HEK293T (cell line): ENCODE measurements around the gene BTBD7.
A peak's percentile ranks its signal among the peaks of the same experiment; 100 is the strongest.

Experiments
- CTCF ChIA-PET: fragments of 350-600 bp; formaldehyde crosslinking; extraction: SDS; loops from one replicate; lab custom pipeline; 2021; ENCODE audit warnings: antibody characterized with exemption, inconsistent platforms; lab: Yijun Ruan, JAX
- POLR2A ChIA-PET: fragments of 350-600 bp; formaldehyde crosslinking; extraction: SDS; loops from one replicate; lab custom pipeline; 2020; ENCODE audit warnings: antibody characterized with exemption, inconsistent platforms; lab: Yijun Ruan, JAX
- DNase-seq: peaks from one replicate; pipeline ENCODE4 v3.0.0; 2012; ENCODE audit warnings: mixed read lengths; ENCODE audit errors: extremely low spot score
- ARNT ChIP-seq: fragments of 450-650 bp; IDR thresholded peaks from 2 replicates; pipeline ENCODE4 v1.6.1; 2017; ENCODE audit warnings: mild to moderate bottlenecking
- BHLHE40 ChIP-seq: fragments of 450-650 bp; IDR thresholded peaks from 2 replicates; pipeline ENCODE4 v1.6.1; 2016; ENCODE audit warnings: mild to moderate bottlenecking, moderate library complexity, borderline replicate concordance
- CTBP1 ChIP-seq: fragments of 450-650 bp; IDR thresholded peaks from 2 replicates; pipeline ENCODE4 v1.6.1; 2016; ENCODE audit warnings: borderline replicate concordance
- ELF4 ChIP-seq: fragments of 450-650 bp; IDR thresholded peaks from 2 replicates; pipeline ENCODE4 v1.6.1; 2017; ENCODE audit warnings: antibody characterized with exemption
- FOXA1 ChIP-seq: fragments of 450-650 bp; IDR thresholded peaks from 2 replicates; pipeline ENCODE4 v1.6.1; 2016; ENCODE audit warnings: mild to moderate bottlenecking
- FOXK2 ChIP-seq: fragments of 450-650 bp; IDR thresholded peaks from 2 replicates; pipeline ENCODE4 v1.6.1; 2016; ENCODE audit warnings: mild to moderate bottlenecking
- FOXM1 ChIP-seq: fragments of 450-650 bp; IDR thresholded peaks from 2 replicates; pipeline ENCODE4 v1.6.1; 2017; ENCODE audit warnings: mild to moderate bottlenecking, borderline replicate concordance
- HDGF ChIP-seq: fragments of 450-650 bp; IDR thresholded peaks from 2 replicates; pipeline ENCODE4 v1.6.1; 2017; ENCODE audit warnings: antibody characterized with exemption, borderline replicate concordance
- L3MBTL2 ChIP-seq: fragments of 450-650 bp; conservative IDR thresholded peaks from 2 replicates; pipeline ENCODE4 v1.6.1; 2016; ENCODE audit warnings: mild to moderate bottlenecking
- LEF1 ChIP-seq: fragments of 450-650 bp; IDR thresholded peaks from 2 replicates; pipeline ENCODE4 v1.6.1; 2017; ENCODE audit warnings: mild to moderate bottlenecking, borderline replicate concordance
- NFRKB ChIP-seq: fragments of 450-650 bp; IDR thresholded peaks from 2 replicates; pipeline ENCODE4 v1.6.1; 2016; ENCODE audit warnings: mild to moderate bottlenecking, moderate library complexity
- SP1 ChIP-seq: fragments of 450-650 bp; IDR thresholded peaks from 2 replicates; pipeline ENCODE4 v1.6.1; 2017
- SUZ12 ChIP-seq: fragments of 450-650 bp; IDR thresholded peaks from 2 replicates; pipeline ENCODE4 v1.6.1; 2016; ENCODE audit warnings: mild to moderate bottlenecking
- TARDBP ChIP-seq: fragments of 450-650 bp; IDR thresholded peaks from 2 replicates; pipeline ENCODE4 v1.6.1; 2016
- ZNF384 ChIP-seq: fragments of 450-650 bp; IDR thresholded peaks from 2 replicates; pipeline ENCODE4 v1.6.1; 2016
- TF ChIP-seq, protein P1 (sequence below): fragments of 450-650 bp; IDR thresholded peaks from 2 replicates; pipeline ENCODE4 v1.6.1; 2016

Gene BTBD7

GRCh38 chr14:93219103-93219726 is 113.6 kb downstream of the BTBD7 start:
- POLR2A ChIA-PET: interaction anchor here (0.6 kb wide), 1 partner anchor 10 kb away, joined by 3 read pairs; no protein-coding TSS in a partner anchor
- no peak for TF ChIP-seq ZNF384
- TF ChIP-seq ARNT: no peak
- no peak for TF ChIP-seq SP1
- no peak for TF ChIP-seq TARDBP
- DNase-seq: peak; percentile 46
- CTCF ChIA-PET: interaction anchor here (0.6 to 2.0 kb wide), 4 partner anchors 11 to 323 kb away, joined by 3 to 11 read pairs (median 5); no protein-coding TSS in a partner anchor

- ChIA-PET CTCF (no interaction called here), POLR2A (no interaction called here)
- TF ChIP-seq BHLHE40 (no peak), ARNT (no peak), LEF1 (no peak), ZNF384 (no peak)
- no peak for DNase-seq
Observed at GRCh38 chr14:93214598-93214997, 118.2 kb downstream of the BTBD7 start.

- CTCF ChIA-PET: no interaction called here
- TF ChIP-seq CTBP1: no peak
- TF ChIP-seq FOXM1: no peak
- no peak for TF ChIP-seq ELF4
- TF ChIP-seq L3MBTL2: no peak
- no peak for TF ChIP-seq BHLHE40
- no peak for TF ChIP-seq ARNT
- DNase-seq: no peak
- POLR2A ChIA-PET: no interaction called here
Observed at GRCh38 chr14:93212432-93212831, 120.4 kb downstream of the BTBD7 start.

DNA sequence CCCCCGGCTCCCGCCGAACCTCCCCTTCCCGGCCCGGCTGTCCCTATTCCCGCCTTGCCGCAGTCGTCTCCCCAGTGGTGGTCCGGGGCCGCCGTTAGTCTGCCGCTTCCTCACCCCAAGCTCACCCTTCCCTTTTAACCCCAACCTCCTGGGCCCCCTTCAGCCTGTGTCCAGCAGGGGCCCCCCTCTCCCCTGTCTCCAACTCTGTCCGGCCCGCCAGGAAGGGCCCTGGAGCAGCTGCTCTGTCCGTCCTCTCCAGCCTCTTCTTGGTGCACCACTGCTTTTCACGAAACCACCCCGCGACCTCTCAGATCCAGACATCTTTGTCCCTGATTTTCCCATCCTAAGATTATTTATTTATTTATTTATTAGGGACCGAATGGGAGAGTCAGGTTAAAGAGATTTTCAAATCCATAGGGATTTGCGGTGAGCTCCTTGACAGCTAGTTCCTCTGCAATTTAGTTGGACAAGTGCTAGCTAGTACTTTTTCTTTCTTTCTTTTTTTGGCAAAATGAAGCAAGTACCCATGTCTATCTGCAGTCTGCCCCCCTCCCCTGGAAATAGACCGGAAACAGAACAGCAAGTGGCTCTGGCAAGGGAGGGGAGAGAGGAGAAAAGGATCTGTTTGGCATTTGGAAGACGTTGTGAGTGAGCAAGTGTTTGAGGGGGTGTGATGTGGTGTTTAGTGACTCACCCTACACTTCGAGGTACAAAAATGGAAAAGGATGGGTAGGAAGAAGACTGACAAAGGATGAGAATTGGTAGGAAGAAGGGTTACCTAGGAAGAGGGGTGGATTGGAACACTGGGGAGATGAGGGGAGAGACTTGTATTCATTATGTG is 125.1 kb downstream of the BTBD7 start:
- peak; percentile 52 for DNase-seq
- ChIA-PET CTCF (interaction anchor here (0.9 to 1.6 kb wide), 3 partner anchors 21 to 110 kb away, joined by 3 to 5 read pairs (median 3); partner anchors contain the start of gene ITPK1), POLR2A (interaction anchor here (0.7 to 4.5 kb wide), 9 partner anchors 11 to 414 kb away, joined by 3 to 43 read pairs (median 3); partner anchors contain the start of genes LYSET and MOAP1)
- TF ChIP-seq BHLHE40 (no peak), SP1 (no peak), CTBP1 (no peak), FOXM1 (no peak), L3MBTL2 (peak; percentile 56)

DNA sequence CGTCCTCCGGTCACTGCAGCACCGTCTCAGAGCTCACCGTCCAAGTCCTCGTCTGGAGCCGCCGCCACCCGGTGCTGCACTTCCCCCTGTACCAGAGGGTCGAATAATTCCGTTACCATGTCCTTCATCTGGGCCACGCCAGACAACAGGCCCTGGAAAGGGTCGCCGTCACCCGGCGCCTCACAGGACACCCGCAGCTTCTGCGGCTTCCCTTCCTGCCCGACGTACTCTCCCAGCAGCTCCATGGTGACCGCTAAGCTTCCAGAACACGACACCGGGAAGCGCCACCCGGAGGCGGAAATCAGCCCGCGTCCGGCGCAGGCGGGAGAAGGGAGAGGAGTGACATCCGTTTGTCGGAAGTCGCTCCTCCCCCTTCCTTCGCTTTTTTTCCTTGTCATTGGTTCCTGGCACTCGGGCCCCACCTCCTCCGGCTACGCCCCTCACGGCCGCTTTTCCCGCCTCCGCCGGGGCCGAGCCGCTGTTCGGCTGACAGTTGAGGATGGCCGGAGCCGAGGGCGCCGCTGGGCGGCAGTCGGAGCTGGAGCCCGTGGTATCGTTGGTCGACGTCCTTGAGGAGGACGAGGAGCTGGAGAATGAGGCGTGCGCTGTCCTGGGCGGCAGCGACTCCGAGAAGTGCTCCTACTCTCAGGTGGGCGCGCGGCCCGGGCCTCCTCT is 125.9 kb downstream of the BTBD7 start, which contains the start of the genes GON7 and UBR7:
Gene GON7, minus strand, starts transcription at position 273 of the 675 bp plus-strand sequence. Its CDS starts 28 bp downstream, at position 245.
Gene UBR7, plus strand, starts transcription at position 464 of the 675 bp plus-strand sequence. Its CDS starts 36 bp downstream, at position 500.
- DNase-seq: peak; percentile 93
- ChIA-PET POLR2A (interaction anchor here (0.7 to 4.5 kb wide), 9 partner anchors 10 to 414 kb away, joined by 3 to 43 read pairs (median 3); partner anchors contain the start of genes LYSET and MOAP1), CTCF (interaction anchor here (0.9 to 1.6 kb wide), 4 partner anchors 21 to 111 kb away, joined by 3 to 5 read pairs (median 4); partner anchors contain the start of gene ITPK1)

DNA sequence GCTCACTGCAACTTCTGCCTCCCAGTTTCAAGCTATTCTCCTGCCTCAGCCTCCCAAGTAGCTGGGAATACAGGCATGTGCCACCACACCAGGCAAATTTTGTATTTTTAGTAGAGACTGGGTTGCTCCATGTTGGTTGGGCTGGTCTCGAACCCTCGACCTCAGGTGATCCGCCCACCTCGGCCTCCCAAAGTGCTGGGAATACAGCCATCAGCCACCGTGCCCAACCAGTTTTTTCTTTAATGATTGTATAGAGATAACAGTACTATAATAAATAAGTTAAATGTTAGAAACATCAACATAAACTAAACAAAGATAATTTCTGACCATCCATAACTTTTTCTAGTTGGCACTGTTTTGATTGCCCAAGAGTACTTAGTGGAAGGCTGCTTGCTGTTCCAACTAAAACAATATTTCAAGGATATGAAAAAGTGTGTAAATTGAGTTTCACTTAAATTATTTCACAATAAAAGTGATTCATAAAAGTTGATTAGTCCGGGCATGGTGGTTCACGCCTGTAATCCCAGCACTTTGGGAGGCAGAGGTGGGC is 131.6 kb downstream of the BTBD7 start:
- no peak for DNase-seq
- ChIA-PET POLR2A (no interaction called here), CTCF (no interaction called here)
- no peak for TF ChIP-seq SP1
- TF ChIP-seq NFRKB: no peak
- TF ChIP-seq CTBP1: no peak
- no peak for TF ChIP-seq ELF4
- no peak for TF ChIP-seq FOXA1
- TF ChIP-seq L3MBTL2: no peak

More for the DNA sequence above, 125.9 kb downstream of the BTBD7 start, which contains the start of the genes GON7 and UBR7:
- no peak for TF ChIP-seq LEF1
- TF ChIP-seq FOXA1: no peak
- TF ChIP-seq ELF4: 0 out of 2 replicates have a peak, but pooled peaks have one; percentile 50
- 0 out of 2 replicates have a peak, but pooled peaks have one; percentile 75 for TF ChIP-seq HDGF
- no peak for TF ChIP-seq ZNF384
- no peak for TF ChIP-seq SUZ12
- no peak for TF ChIP-seq FOXM1
- TF ChIP-seq, protein P1, sequence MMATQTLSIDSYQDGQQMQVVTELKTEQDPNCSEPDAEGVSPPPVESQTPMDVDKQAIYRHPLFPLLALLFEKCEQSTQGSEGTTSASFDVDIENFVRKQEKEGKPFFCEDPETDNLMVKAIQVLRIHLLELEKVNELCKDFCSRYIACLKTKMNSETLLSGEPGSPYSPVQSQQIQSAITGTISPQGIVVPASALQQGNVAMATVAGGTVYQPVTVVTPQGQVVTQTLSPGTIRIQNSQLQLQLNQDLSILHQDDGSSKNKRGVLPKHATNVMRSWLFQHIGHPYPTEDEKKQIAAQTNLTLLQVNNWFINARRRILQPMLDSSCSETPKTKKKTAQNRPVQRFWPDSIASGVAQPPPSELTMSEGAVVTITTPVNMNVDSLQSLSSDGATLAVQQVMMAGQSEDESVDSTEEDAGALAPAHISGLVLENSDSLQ: peak; percentile 92
- no peak for TF ChIP-seq BHLHE40
- TF ChIP-seq L3MBTL2: peak; percentile 94
- TF ChIP-seq ARNT: no peak
- TF ChIP-seq NFRKB: no peak
- TF ChIP-seq SP1: no peak
- TF ChIP-seq FOXK2: no peak
- TF ChIP-seq CTBP1: no peak
- TF ChIP-seq TARDBP: no peak
